Measurements from ENCODE around the gene MRPL39.
A peak's percentile ranks its signal among the peaks of the same experiment; 100 is the strongest.

MRPL39 gene

DNA sequence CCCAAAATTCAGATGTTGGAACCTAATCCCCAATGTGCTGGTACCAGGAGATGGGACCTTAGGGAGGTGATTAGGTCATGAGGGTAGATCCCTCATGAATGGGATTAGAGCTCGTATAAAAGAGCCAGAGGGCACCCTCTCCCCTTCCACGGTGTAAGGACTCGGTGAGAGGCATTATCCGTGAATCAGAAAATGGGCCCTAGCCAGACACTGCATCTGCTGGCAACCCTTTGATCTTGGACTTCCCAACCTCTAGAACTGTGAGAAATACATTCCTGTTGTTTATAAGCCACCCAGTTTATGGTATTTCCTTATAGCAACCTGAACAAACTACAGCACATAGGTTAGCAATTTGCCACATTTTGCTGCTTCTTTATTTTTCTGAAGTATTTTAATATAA, 17.2 kb upstream of the MRPL39 start:
- TF ChIP-seq, protein P1, sequence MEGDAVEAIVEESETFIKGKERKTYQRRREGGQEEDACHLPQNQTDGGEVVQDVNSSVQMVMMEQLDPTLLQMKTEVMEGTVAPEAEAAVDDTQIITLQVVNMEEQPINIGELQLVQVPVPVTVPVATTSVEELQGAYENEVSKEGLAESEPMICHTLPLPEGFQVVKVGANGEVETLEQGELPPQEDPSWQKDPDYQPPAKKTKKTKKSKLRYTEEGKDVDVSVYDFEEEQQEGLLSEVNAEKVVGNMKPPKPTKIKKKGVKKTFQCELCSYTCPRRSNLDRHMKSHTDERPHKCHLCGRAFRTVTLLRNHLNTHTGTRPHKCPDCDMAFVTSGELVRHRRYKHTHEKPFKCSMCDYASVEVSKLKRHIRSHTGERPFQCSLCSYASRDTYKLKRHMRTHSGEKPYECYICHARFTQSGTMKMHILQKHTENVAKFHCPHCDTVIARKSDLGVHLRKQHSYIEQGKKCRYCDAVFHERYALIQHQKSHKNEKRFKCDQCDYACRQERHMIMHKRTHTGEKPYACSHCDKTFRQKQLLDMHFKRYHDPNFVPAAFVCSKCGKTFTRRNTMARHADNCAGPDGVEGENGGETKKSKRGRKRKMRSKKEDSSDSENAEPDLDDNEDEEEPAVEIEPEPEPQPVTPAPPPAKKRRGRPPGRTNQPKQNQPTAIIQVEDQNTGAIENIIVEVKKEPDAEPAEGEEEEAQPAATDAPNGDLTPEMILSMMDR (IDR thresholded peaks at IDR 0.05): no peak
- Mint-ChIP-seq H3K4me1 (no peaks in the 10 kb centered on the region), H3K27ac (no peak overlapping the region), H3K9me3 (no peaks in the 10 kb centered on the region), H3K36me3 (ENCODE audit: low read depth) (no peaks in the 10 kb centered on the region), H3K4me3 (no peak overlapping the region), H3K27me3 (ENCODE audit: low read depth, poor library complexity) (peaks cover 2% of the 10 kb centered on the region)
- DNase-seq: no peak

DNA sequence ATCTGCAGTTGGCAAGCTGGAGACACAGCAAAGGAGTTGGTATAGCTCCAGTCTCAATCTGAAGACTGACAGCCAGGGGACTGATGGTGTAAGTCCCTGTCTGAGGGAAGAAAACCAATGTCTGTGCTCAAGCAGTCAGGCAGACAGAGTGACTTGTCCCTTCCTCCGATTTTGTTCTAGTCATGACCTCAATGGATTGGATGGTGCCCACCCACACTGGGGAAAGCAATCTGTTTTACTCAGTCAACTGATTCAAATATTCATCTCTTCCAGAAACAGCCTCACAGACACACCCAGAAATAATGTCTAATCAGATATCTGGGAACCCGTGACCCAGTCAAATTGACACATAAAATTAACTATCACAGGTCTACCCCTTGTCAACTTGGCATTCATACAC, 11.9 kb upstream of the MRPL39 start:
- peaks cover 8% of the 10 kb centered on the region for H3K27me3 Mint-ChIP-seq (ENCODE audit: low read depth, poor library complexity)
- no peaks in the 10 kb centered on the region for H3K9me3 Mint-ChIP-seq
- H3K4me1 Mint-ChIP-seq: no peaks in the 10 kb centered on the region
- H3K27ac Mint-ChIP-seq: no peak overlapping the region
- no peaks in the 10 kb centered on the region for H3K36me3 Mint-ChIP-seq (ENCODE audit: low read depth)
- no peak overlapping the region for H3K4me3 Mint-ChIP-seq
- no peak for DNase-seq
- TF ChIP-seq, protein P1 (IDR thresholded peaks at IDR 0.05): no peak

DNA sequence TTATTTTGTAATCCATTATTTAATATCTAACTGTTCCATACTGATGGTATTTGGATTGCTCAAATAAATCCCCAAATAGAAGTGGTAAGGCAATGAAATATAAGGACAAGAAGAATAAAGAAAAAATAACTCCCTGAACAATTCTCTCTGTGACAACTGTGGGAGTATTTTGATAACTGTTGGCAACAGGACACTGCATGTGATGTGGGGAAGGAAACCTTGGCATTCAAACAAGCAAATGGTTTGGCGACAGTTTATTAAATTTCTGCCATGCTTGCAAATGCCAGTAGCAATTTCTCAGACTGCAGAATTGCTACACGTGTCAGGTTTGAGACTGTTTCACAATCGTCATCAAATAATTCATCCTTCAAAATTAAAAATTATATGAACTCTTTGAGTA, 8.6 kb upstream of the MRPL39 start:
- Mint-ChIP-seq H3K9me3 (no peaks in the 10 kb centered on the region), H3K27ac (no peak overlapping the region), H3K4me1 (no peaks in the 10 kb centered on the region), H3K27me3 (ENCODE audit: low read depth, poor library complexity) (peaks cover 5% of the 10 kb centered on the region), H3K36me3 (ENCODE audit: low read depth) (no peaks in the 10 kb centered on the region), H3K4me3 (no peak overlapping the region)
- DNase-seq: no peak
- TF ChIP-seq, protein P1 (IDR thresholded peaks at IDR 0.05): no peak

DNA sequence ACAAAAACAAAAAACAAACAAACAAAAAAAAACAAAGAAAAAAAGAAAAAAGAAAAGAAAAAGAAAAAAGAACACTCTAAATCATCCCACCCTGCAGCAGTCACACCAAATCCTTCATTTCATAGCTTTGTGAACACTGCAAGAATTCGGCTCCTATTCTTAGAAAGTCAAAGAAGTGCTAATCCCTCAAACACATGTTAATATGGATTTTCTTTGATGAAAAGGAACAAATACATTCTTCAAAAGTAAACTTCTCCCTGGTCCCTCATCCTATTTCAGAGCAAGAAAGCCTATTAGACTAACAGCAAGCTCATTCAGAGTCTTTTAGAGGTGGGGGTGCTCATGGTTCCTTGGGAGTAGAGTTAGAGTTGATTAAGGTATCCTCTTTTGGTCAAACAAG, 7.2 kb upstream of the MRPL39 start:
- Mint-ChIP-seq H3K4me3 (no peak overlapping the region), H3K9me3 (no peaks in the 10 kb centered on the region), H3K4me1 (no peaks in the 10 kb centered on the region), H3K36me3 (ENCODE audit: low read depth) (no peaks in the 10 kb centered on the region), H3K27me3 (ENCODE audit: low read depth, poor library complexity) (peaks cover 5% of the 10 kb centered on the region), H3K27ac (no peak overlapping the region)
- TF ChIP-seq, protein P1 (IDR thresholded peaks at IDR 0.05): no peak
- no peak for DNase-seq

DNA sequence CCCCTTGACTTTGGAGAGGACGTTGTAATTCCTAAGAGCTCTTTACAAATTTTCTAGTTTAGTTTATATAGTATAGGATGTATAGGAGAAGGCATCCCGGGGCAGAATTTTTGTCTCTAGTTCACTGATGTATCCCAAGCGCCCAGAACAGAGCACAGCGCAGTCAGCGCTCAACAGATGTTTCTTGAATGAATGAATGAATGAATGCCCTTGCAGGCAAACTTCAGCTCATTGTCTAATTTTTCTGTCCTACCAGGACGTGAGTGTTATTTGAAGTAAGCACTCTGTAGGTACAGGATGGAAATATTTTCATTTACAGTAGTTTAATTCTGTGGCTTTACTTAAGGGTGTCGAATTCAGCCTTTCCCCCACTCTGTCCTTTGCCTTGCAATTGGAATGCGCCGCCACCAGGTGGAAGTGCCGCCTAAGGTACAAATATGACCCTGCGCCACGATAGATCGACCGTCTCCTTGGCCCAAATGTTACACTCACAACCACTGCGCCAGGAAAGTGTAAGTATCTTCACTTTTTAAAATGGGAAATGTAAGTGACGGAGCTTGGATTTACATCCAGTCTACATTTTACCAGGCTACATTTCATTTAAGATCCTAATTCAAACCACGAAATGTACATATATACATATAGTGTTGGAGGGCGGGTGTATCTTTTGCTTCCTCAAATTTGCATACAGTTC, 910 bp upstream of the MRPL39 start:
- no peak overlapping the region for H3K27ac Mint-ChIP-seq
- peaks cover 24% of the 10 kb centered on the region for H3K4me1 Mint-ChIP-seq
- DNase-seq: peak; percentile 78
- TF ChIP-seq, protein P1 (IDR thresholded peaks at IDR 0.05): peak; percentile 92
- peak overlapping the region; percentile 98 for H3K4me3 Mint-ChIP-seq
- no peaks in the 10 kb centered on the region for H3K9me3 Mint-ChIP-seq
- H3K27me3 Mint-ChIP-seq (ENCODE audit: low read depth, poor library complexity): no peaks in the 10 kb centered on the region
- H3K36me3 Mint-ChIP-seq (ENCODE audit: low read depth): peaks cover 18% of the 10 kb centered on the region

DNA sequence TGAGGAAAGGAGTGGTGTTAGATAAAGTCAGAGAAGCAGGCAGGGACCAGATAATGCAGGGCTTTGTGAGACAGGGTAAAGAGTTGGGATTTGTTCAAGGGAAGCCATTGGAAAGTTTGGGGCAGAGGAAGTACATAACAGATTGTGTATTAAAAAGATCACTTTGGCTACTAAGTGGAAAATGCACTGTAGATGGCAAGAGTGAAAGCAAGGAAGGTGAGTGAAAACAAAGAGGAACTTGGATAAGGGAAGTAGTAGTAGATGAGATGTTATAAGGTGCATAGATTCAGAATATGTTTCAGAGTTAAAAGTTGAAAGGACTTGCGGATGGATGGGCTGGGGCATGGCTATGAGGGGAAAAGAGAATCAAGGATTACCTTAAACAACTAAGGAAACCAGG, 17.4 kb downstream of the MRPL39 start:
- Mint-ChIP-seq H3K27ac (peak overlapping the region; percentile 8), H3K27me3 (ENCODE audit: low read depth, poor library complexity) (no peaks in the 10 kb centered on the region), H3K36me3 (ENCODE audit: low read depth) (peaks cover 74% of the 10 kb centered on the region), H3K4me3 (no peak overlapping the region), H3K4me1 (no peaks in the 10 kb centered on the region), H3K9me3 (no peaks in the 10 kb centered on the region)
- TF ChIP-seq, protein P1 (IDR thresholded peaks at IDR 0.05): no peak
- no peak for DNase-seq

Data from nephron progenitor cell (in vitro differentiated cells).